Uterus (tissue), 2 donors: Measurements from ENCODE around the gene PICK1.

Experiments
- CTCF ChIP-seq, 4 experiments: fragments of 200-600 bp in 2 of 4; fragments of 450-650 bp in 2 of 4; sonication (generic) in 2 of 4; IDR thresholded peaks; one replicate each; pipeline ENCODE4 v1.5.1; 2016 to 2019; ENCODE audit warnings: antibody characterized with exemption in 4 of 4, mild to moderate bottlenecking in 2 of 4, moderate library complexity in 1 of 4
- POLR2A ChIP-seq, 2 donors: fragments of 450-650 bp; IDR thresholded peaks; one replicate each; pipeline ENCODE4 v1.6.1; 2016; ENCODE audit warnings: antibody characterized with exemption in 2 of 2, mild to moderate bottlenecking in 1 of 2, moderate library complexity in 1 of 2

GRCh38 chr22:38028344-38029130, 28.7 kb upstream of the PICK1 start:
- TF ChIP-seq CTCF (IDR thresholded peaks at IDR 0.05) (no peak), POLR2A (IDR thresholded peaks at IDR 0.05) (no peak)
